HG02938 (cell line): ENCODE data around the gene OSBPL1A.

Experiments
- ATAC-seq: cut with Tn5 transposase; IDR thresholded peaks from one replicate; pipeline ENCODE4 v1.9.1; 2021; ENCODE audit warnings: mild to moderate bottlenecking, moderate library complexity; ENCODE audit not compliant: unreplicated experiment

The OSBPL1A gene

DNA sequence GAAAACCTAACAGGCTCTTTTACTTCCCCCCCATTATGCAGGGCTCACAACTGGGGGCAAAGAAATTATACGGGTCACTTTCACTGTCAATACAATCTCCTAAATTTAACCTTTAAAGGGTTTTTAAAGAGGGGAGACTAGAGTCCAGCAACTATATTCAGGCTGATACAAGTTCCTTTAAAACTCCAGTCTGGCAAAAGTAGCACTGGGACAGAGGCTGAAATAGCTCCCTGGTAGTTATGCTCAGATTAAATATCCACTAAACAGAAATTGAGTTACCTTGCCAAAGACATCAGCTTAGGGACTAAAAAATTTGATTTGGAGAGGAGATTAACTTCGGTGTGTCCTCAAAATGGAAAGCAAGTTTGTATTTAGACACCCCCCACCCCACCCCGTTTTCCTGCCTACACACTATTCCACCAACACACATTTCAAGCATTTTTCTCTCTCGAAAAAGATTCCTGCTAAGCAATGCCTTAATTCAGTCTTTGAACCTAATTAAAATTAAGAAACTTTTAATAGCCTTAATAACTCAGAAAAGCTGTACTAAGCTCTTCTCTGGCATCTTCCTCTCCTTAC is 127.2 kb downstream of the OSBPL1A start:
- no peak for ATAC-seq

DNA sequence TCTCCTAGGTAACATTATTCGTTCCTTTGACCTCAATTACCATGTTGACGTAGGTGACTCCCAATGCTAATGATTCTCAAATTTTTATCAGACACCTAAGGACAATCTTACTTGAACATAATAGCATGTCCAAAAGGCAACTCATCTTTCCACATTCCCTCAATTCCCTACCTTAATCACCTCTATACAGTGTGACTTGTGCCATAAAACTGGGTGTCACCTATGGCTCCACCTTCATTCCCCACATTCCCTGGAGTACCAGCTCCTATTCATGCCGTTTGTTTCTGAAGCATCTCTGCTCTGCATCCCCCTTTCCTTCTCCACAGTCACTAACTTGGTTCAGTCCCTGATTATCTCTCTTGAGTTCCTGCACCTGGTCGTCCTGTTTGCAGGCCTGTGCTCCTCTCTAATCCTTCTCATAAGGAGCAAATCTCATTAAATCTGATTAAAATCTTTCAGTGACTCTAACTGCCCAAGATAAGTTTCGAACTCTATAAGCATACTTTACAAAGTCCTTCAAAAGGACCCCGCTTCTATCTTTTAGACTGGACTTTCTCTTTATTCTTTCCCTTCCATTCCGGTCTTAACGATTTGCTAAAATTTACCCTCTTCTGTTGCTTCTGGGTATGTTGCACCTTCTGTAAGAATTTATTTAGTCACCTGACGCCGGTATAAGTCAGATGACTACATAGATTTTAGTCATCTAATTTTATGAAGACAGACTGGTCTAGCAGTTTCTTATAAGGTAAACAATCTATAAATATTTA is 128.7 kb downstream of the OSBPL1A start:
- no peak for ATAC-seq

DNA sequence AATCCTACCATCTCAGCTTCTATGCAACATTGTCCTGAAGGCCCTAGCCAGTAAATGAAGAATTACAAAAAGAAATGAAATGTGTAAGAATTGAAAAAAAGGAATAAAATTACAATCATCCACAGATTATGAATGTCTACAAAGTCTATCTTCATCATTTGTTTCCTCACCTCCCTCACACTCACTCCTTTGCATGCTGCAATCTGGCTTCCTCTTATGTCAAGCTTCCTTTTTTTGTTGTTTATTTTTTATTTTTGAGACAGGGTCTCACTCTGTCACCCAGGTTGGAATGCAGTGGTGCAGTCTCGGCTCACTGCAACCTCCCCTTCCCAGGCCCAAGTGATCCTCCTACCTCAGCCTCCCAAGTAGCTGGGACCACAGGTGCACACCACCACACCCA is 129.7 kb downstream of the OSBPL1A start:
- ATAC-seq = no peak

DNA sequence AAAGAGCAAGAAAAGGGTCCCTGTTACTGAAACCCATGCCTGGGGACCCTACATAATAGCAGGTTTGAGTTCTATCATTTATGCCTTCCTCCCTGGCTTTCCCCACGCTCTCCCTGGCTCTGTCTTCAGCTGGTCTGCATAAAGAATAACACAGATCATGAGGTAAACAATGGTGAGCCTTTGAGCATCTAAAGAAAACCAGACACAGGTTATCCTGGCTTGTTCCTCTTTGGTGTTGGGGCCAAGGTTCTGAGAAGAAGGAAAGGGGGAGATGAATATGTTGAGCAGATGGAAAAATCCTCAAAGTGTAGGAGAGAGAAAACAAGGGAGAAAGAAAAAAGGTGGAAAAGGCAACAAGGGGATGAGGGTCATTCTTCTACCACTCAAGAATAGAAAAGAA is 131.5 kb downstream of the OSBPL1A start:
- no peak for ATAC-seq

DNA sequence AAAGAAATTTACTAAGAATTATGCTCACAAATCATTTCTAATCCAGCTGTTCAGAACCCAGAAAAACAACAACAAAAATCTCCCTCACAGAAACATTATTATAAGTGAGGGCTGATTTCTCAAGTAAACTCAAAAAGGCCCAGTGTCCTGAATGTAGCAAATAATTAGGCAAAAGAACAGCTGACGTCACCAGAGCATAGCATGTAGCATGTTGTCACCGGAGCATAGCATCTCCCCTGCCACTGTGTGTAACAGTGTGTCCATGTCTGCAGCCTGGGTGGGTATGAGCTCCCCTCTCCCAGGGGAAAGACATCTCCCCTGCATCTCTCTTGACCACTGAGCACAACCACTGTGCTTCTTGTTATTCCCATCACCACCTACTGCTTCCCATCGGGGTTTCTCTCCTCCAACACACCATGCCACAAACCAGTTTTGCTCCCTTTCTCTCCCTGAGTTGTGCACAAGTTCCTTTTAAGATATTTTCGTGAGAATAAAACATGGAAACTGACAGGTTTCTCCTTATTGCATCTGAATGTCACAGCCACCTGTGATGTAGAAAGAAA is 132.0 kb downstream of the OSBPL1A start:
- no peak for ATAC-seq

DNA sequence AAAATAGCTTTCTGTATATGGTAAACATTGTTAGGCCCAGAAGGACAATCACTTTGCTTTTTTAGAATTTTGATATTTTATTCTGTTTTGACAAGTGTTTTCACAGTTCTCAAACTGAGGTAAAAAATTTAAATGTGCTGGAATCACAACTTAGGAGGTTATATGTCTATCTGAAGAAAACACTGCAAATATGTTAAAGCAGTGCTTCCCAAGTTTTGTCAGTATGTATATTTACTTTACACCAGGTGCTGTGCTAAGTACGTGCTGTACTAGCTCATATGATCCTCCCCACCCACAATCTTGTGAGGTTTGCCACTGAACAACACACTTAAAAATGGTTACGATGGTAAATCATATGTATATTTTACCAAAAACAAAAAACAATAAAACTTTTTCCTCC is 134.6 kb downstream of the OSBPL1A start:
- no peak for ATAC-seq

DNA sequence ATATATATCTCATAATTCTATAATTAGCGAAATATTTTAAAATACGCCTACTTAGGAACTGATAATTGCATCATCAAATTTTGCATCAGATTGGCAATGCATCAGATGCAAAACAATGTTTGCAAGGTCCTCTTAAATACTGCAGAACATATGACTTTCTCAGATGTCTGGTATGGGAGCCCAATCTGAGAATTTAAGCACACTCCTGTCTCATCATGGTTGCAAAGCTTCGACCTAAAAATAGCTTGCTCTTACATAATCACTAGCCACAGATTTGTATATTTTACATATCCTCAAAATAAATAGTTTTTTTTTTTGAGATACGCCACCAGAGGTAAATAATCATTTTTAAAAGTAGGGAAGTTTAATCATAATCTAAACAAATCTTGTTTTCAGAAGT is 135.5 kb downstream of the OSBPL1A start:
- ATAC-seq = no peak

DNA sequence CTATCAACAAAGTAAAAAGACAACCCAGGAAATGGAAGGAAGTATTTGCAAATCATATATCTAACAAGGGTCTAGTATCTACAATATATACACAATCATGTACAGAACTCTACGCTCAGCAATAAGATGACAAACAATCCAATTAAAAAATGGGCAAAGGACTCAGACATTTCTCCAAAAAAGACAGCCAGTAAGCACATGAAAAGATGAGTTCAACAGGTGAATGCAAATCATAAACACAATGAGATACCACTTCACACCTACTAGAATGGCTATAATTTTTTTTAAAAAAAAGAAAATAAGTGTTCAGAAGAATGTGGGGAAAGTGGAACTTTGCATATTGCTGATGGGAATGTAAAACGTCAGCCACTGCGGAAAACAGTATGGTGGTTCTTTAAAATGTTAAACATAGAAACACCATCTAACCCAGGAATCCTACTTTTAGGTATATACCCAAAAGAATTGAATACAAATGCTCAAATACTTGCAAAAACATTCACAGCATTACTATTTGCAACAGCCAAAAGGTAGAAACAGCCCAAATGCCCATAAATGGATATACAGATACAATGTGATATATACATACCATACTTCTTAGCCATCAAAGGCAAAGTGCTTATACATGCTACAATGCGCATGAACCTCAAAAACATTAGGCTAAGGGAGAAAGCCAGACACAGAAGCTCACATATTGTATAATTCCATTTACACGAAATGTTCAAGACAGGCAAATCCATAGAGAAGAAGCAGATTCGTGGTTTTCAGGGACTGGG is 137.6 kb downstream of the OSBPL1A start:
- no peak for ATAC-seq

DNA sequence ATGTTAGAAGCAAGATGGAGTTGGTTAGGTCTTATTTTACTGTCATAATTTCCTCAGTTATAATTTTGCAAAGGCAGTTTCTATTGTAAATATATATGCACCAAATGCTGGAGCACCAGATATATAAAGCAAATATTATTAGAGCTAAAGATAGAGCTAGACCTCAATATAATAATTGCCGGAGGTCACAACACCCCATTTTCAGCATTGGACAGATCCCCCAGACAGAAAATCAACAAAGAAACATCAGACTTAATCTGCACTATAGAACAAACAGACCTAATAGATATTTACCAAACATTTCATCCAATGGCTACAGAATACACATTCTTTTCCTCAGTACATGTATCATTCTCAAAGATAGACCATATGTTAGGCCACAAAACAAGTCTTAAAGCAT is 143.6 kb downstream of the OSBPL1A start:
- ATAC-seq = no peak

DNA sequence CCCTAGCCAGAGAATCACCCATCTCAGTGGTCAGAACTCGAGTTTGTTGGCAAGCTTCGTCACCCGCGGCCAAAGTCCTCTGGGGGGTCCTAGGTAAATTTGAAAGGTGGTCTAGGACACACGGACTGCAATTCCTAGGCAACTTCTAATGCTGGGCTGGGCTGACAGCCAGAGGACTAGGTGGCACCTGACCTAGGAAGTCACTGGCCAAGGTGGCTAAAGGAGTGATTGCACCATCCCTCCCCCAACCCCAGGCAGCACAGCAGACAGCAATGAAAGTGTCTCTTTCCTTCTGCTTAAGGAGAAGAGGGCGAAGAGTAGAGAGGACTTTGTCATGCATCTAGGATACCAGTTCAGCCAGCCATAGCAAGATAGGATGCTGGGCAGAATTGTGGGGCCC is 147.9 kb downstream of the OSBPL1A start:
- no peak for ATAC-seq

DNA sequence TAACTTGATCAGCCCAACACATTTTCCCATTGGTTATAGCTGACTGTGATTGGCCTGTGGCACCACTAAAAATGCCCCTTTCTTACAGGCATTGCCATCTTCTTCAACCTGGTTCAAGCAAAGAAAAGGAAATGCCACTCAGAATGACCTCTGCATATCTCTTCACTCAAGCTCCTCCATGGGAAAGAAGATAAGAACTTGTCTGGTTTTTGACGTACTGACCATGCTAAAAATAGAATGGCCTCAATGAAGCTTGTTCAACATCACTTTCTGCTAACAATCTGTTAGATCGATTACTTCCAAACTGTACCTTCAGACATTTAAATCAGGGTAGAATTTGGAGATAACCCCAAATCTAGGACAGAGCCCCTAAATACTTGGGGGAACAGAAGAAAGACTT is 149.3 kb downstream of the OSBPL1A start:
- no peak for ATAC-seq

DNA sequence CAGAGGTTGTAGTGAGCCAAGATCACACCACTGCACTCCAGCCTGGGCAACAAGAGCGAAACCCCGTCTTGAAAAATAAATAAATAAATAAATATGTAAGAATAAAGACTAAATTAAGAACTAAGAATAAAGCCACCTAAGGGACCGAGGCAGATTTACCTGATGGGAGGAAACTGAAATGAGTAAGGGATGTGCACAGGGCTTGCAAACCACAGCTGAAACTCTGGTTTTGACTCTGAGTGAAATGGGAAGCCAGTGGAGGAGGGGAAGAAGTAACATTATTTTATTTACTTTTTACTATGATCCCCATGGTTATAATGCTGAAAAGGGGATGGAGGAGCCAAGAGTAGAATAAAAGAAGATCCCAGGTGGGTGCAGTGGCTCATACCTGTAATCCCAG is 151.5 kb downstream of the OSBPL1A start:
- peak; percentile 93 for ATAC-seq

DNA sequence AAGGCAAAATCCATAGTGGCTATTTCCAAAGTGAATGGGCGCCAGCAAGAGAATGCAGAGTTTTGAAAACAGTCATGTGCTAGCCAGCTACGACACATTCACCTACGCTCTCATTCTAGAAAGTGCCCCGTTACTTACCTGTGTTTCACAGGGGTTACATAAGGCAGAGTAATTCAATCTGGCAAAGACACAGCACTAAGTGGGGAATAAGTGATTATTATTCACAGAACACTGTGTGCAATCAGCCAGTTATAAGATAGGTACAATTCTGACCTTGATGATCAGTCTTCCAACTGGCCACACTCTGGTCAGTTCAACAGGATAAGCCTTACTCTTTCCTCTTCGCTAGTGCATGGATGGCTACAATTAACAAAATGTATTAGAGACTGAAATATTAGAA is 152.9 kb downstream of the OSBPL1A start:
- no peak for ATAC-seq

DNA sequence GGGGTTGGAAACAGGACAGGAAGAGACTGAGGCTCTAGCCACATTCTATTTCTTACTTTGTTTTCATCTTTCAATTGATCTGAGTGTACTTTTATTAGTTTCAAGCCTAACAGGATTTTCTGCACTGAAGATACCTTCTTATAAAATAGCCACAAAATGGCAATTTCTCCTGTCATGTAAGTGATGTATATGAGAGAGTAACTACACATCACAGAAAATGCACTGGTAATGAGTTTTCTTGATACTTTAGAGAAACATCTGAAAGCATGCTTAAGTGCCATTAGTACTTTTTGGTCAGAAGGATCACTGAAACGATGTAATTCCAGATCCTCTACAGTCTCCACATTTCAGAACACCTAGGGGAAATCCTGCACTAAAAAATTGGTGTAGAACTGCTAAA is 153.9 kb downstream of the OSBPL1A start:
- ATAC-seq = no peak

DNA sequence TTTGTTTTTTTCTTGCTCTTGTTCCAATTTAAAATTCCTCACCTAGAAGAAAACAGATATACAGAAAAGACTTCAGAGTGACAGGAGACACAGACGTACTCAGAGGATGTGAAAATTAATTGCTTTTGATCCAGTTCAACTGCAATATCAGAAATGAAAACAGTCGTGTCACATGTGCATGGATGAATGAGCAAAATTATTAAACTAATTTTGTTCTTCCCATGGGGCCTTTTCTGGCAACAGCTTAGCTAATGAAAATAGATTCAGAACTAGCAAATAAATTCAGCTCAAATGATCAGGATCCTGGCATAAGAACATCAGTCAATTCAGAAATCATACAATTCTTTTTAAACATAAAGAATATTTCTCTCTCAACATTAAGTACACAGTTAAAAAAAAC is 158.3 kb downstream of the OSBPL1A start:
- ATAC-seq = no peak

DNA sequence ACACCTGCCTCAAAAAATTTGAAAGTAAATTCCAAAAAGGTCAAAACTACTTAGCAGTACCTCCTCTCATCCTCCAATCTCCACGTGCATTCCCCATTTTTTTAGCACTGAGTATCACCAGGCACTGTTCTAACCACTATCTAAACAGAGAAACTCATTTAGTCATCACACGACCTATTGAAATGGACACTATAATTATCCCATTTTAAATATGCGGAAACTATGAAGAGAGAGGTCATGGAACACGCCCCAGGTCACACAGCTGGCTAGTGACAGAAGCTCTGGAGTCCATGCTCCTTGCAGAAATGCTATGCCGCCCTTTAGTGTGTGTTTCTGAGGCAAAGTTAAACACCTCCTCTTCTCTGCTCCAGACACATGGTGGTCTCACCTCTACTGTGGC is 159.2 kb downstream of the OSBPL1A start:
- ATAC-seq = no peak

DNA sequence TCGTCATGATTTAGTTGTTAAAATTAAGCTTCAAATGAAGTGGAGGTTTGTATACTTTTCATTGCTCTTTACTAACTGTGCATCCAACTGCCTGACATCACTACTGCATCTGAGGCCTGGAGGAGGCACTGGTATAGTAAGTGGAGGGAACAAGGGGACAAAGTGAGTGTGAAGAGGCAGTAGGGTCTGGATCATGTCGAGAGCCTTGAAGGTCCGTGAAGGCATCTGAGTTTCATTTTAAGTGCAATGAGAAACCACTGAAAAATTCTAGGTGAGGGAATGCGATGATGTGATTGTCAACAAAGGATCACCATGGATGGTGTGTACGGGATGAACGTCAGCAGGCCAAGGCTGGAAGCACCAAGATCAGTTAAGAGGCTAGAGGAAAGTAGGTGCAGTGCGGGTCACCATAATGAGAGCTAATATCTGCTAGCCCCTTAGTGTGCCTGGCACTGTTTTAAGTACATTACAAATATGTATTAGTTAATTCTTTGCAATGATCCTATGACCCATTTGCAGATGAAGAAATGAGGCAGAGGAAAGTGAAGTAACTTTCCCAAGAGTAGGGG is 162.7 kb downstream of the OSBPL1A start:
- ATAC-seq = no peak

DNA sequence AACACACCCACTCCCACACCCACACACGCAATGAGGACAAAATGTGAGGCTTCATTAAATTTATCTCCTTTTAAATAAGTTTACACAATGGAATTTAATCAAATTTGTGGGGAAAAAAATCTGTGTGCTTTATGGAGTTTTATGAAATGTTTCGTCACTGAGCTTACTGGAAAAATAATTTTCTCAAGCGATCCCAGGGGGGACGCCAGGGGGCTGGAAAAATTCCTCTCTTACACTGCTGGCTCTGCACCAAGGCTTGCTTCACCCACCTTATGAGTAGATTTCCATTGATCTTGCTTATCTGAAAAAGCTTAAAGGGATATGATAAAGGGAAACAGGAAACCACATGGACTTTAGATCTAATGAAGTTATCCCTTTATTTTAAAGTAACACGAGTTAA is 163.3 kb downstream of the OSBPL1A start:
- ATAC-seq = no peak

DNA sequence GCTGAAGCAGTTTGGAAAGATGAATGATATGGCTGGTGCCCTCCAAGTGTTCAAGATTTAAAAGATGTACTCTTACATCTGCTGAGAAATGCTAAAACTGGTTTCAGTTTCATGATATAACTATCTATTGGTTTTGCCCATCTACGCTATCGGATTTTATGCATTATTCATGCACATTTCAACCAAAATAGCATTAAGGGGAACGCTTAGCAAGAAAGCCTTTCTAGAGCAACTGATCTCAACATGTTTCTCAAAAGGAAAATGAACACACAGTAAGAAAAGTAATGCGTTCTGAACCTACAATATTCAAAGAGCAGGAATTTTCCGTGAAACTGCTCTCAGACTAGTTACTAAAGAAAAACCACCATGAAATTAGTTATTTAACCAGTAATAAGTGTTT is 164.8 kb downstream of the OSBPL1A start:
- ATAC-seq = no peak

DNA sequence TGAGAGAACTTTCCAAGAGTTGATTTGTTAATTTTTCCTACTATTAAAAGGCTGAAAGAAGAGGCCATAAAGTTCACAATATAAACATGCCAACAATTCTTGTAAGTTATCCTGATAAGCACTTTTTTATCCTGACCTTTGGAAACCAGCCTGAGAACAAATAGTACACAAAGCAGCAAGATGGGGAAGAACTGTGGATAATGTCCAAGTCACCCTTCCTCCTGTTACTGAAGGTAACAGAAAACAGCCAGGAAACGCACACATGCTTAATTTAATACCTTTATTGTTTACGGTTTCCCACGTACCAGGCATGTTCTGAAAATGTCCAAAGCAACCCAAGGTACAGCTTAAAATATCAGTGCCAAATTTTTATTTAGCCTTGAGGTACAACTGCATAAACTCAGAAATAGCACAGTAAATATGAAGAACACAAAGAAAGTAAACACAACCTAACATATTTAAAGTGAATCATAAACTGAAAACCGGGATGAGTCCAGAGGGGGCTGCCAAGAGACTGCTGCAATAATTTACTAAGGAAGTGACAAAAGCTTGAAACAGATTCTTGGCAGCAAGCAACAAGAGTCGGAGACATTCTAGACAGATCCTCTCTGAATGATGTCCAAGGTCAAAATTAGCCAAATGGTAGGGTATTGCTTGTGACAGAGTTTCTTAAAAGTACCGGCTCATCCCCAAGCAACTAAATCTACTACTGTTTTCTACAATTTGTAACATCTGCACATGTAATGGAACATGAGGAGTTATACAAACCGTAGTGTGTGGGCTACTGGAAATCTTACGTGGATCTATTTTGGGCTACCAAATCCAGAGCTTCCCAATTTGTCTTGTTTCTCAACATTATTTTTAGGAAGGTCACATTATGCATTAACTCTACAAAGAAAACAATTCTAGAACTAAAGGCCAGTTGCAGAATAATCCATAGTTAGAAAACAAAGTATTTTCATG is 165.6 kb downstream of the OSBPL1A start:
- ATAC-seq = no peak
